IMR-90 (cell line): ENCODE measurements around the gene DDX20. TPM values are rescaled to one million over a fixed set of nuclear protein-coding genes. Genes with fewer than 3 reads are reported as not detected.

ENCODE experiments used
- ATAC-seq: fragments of 200-7000 bp; cut with Tn5 transposase; 2 replicates; pipeline ENCODE4 v1.9.1; 2020; ENCODE audit warnings: low read depth, mild to moderate bottlenecking, moderate library complexity
- BruUV-seq: library from RNA; stranded (reverse); fragments of 400-500 nt; replicated peaks from 2 replicates; lab custom pipeline; 2021; lab: Mats Ljungman, UMichigan
- CTCF ChIA-PET: fragments of 300-600 bp; formaldehyde crosslinking; extraction: SDS; loops from one replicate; lab custom pipeline; 2021; ENCODE audit warnings: antibody characterized with exemption; lab: Yijun Ruan, JAX
- POLR2A ChIA-PET: fragments of 300-600 bp; sonication (Branson Sonifier 250); formaldehyde crosslinking; loops from one replicate; lab custom pipeline; 2022; ENCODE audit warnings: antibody characterized with exemption; ENCODE audit not compliant: unreplicated experiment; lab: Charles Lee
- DNase-seq: peaks from one replicate; pipeline ENCODE4 v3.0.0; 2013
- H2AFZ ChIP-seq: replicated peaks from 2 replicates; pipeline ENCODE3; 2013; ENCODE audit warnings: low read length, mild to moderate bottlenecking; ENCODE audit not compliant: poor library complexity
- H2AK5ac ChIP-seq: 2 replicates; pipeline ENCODE4 v1.6.1; 2013; ENCODE audit warnings: low read depth, low read length, inconsistent platforms
- H2AK9ac ChIP-seq: replicated peaks from 2 replicates; pipeline ENCODE3; 2013; ENCODE audit warnings: mild to moderate bottlenecking, low read depth, low read length, moderate library complexity; ENCODE audit not compliant: poor library complexity
- H2BK120ac ChIP-seq: 2 replicates; pipeline ENCODE4 v1.6.1; 2013; ENCODE audit warnings: low read depth, low read length, inconsistent platforms
- H2BK15ac ChIP-seq: 3 replicates; pipeline ENCODE4 v1.6.1; 2013; ENCODE audit warnings: low read depth, low read length, inconsistent platforms
- H2BK20ac ChIP-seq: 2 replicates; pipeline ENCODE4 v1.6.1; 2013; ENCODE audit warnings: low read depth, mild to moderate bottlenecking, inconsistent platforms, low read length, moderate library complexity
- H2BK5ac ChIP-seq: 2 replicates; pipeline ENCODE4 v1.6.1; 2013; ENCODE audit warnings: mild to moderate bottlenecking, low read depth, low read length, inconsistent platforms; ENCODE audit not compliant: poor library complexity, severe bottlenecking
- H3K14ac ChIP-seq: replicated peaks from 2 replicates; pipeline ENCODE4 v1.6.1; 2013; ENCODE audit warnings: low read depth, low read length, inconsistent platforms
- H3K18ac ChIP-seq: 2 replicates; pipeline ENCODE4 v1.6.1; 2013; ENCODE audit warnings: low read depth, low read length, control low read depth
- H3K23ac ChIP-seq: 2 replicates; pipeline ENCODE4 v1.6.1; 2013; ENCODE audit warnings: low read depth, low read length, inconsistent platforms
- H3K27ac ChIP-seq: 2 replicates; pipeline ENCODE4 v1.5.1; 2013; ENCODE audit warnings: mild to moderate bottlenecking, control low read depth, low read length; ENCODE audit not compliant: insufficient read depth
- H3K27me3 ChIP-seq: 2 replicates; pipeline ENCODE4 v1.6.1; 2013; ENCODE audit warnings: low read length; ENCODE audit not compliant: control insufficient read depth, insufficient read depth
- H3K36me3 ChIP-seq: 2 replicates; pipeline ENCODE4 v1.6.1; 2013; ENCODE audit warnings: low read length, mixed read lengths; ENCODE audit not compliant: control insufficient read depth, insufficient read depth
- H3K4ac ChIP-seq: 2 replicates; pipeline ENCODE4 v1.6.1; 2013; ENCODE audit warnings: low read depth, low read length, inconsistent platforms
- H3K4me1 ChIP-seq: 2 replicates; pipeline ENCODE4 v1.6.1; 2013; ENCODE audit warnings: low read length, mixed read lengths; ENCODE audit not compliant: control insufficient read depth, insufficient read depth
- H3K4me2 ChIP-seq: 2 replicates; pipeline ENCODE4 v1.6.1; 2013; ENCODE audit warnings: low read depth, mild to moderate bottlenecking, control low read depth, low read length, moderate library complexity
- H3K4me3 ChIP-seq: 2 replicates; pipeline ENCODE4 v1.5.1; 2013; ENCODE audit warnings: low read depth, mild to moderate bottlenecking, control low read depth, low read length, moderate library complexity; ENCODE audit not compliant: insufficient read depth
- H3K56ac ChIP-seq: 2 replicates; pipeline ENCODE4 v1.6.1; 2013; ENCODE audit warnings: low read length, inconsistent platforms; ENCODE audit not compliant: insufficient read depth; ENCODE audit errors: extremely low read depth
- H3K79me1 ChIP-seq, 2 experiments: 2 replicates each; pipeline ENCODE4 v1.6.1; 2013; ENCODE audit warnings: low read length in 2 of 2, inconsistent platforms in 1 of 2, low read depth in 1 of 2
- H3K9ac ChIP-seq: 2 replicates; pipeline ENCODE4 v1.6.1; 2013; ENCODE audit warnings: low read depth, low read length, control low read depth
- H3K9me1 ChIP-seq: 2 replicates; pipeline ENCODE4 v1.6.1; 2013; ENCODE audit warnings: low read length, inconsistent platforms; ENCODE audit not compliant: insufficient read depth
- H3K9me3 ChIP-seq: 2 replicates; pipeline ENCODE4 v1.6.1; 2013; ENCODE audit warnings: low read length; ENCODE audit not compliant: control insufficient read depth, insufficient read depth
- H4K20me1 ChIP-seq: 2 replicates; pipeline ENCODE4 v1.6.1; 2013; ENCODE audit warnings: low read length, inconsistent platforms; ENCODE audit not compliant: insufficient read depth
- H4K5ac ChIP-seq: 2 replicates; pipeline ENCODE4 v1.6.1; 2013; ENCODE audit warnings: mild to moderate bottlenecking, low read depth, low read length, control low read depth
- H4K8ac ChIP-seq, 2 experiments: 2 replicates each; pipeline ENCODE4 v1.6.1; 2013; ENCODE audit warnings: low read depth in 2 of 2, low read length in 2 of 2, control low read depth in 1 of 2, inconsistent platforms in 1 of 2
- H4K91ac ChIP-seq: 2 replicates; pipeline ENCODE4 v1.6.1; 2013; ENCODE audit warnings: low read depth, low read length, inconsistent platforms; ENCODE audit not compliant: insufficient read depth
- BHLHE40 ChIP-seq: fragments of 150-350 bp; IDR thresholded peaks from 2 replicates; pipeline ENCODE4 v1.6.1; 2016; ENCODE audit warnings: mild to moderate bottlenecking, low read depth, low read length
- CEBPB ChIP-seq: IDR thresholded peaks from 2 replicates; pipeline ENCODE4 v1.6.1; 2012; ENCODE audit warnings: low read depth, low read length, improper control_type of control experiment
- CHD1 ChIP-seq: IDR thresholded peaks from 2 replicates; pipeline ENCODE4 v1.6.1; 2012; ENCODE audit warnings: low read depth, low read length, improper control_type of control experiment
- FOS ChIP-seq: fragments of 150-350 bp; IDR thresholded peaks from 2 replicates; pipeline ENCODE4 v1.6.1; 2016; ENCODE audit warnings: low read depth, low read length
- MAFK ChIP-seq: IDR thresholded peaks from 2 replicates; pipeline ENCODE4 v1.6.1; 2012; ENCODE audit warnings: low read depth, low read length, improper control_type of control experiment
- MAZ ChIP-seq: IDR thresholded peaks from 2 replicates; pipeline ENCODE4 v1.6.1; 2012; ENCODE audit warnings: low read depth, mild to moderate bottlenecking, low read length, improper control_type of control experiment, moderate library complexity, borderline replicate concordance
- MXI1 ChIP-seq: IDR thresholded peaks from 2 replicates; pipeline ENCODE4 v1.6.1; 2012; ENCODE audit warnings: low read depth, mild to moderate bottlenecking, low read length, moderate library complexity, borderline replicate concordance
- POLR2A ChIP-seq: IDR thresholded peaks from 2 replicates; pipeline ENCODE4 v1.6.1; 2012; ENCODE audit warnings: mild to moderate bottlenecking, low read depth, low read length
- RAD21 ChIP-seq: IDR thresholded peaks from 2 replicates; pipeline ENCODE4 v1.6.1; 2012; ENCODE audit warnings: low read length, improper control_type of control experiment
- RCOR1 ChIP-seq: IDR thresholded peaks from 2 replicates; pipeline ENCODE4 v1.6.1; 2012; ENCODE audit warnings: mild to moderate bottlenecking, low read length, improper control_type of control experiment; ENCODE audit not compliant: insufficient replicate concordance
- RFX5 ChIP-seq: IDR thresholded peaks from 2 replicates; pipeline ENCODE4 v1.8.0; 2012; ENCODE audit warnings: low read depth, mild to moderate bottlenecking, low read length, moderate library complexity
- SMC3 ChIP-seq: fragments of 150-350 bp; IDR thresholded peaks from 2 replicates; pipeline ENCODE4 v1.6.1; 2016; ENCODE audit warnings: low read depth, mild to moderate bottlenecking, antibody characterized with exemption, low read length, moderate library complexity
- WGBS, 2 experiments: methylation state at CpG; one replicate each; pipeline versions ENCODE4 v1.1.5 to v1.1.7; 2013; ENCODE audit warnings: missing lambda C conversion rate in 2 of 2; ENCODE audit not compliant: insufficient read length in 1 of 2; ENCODE audit errors: extremely low coverage in 2 of 2; 5-methylcytosine and 5-hydroxymethylcytosine counted together
- dilution Hi-C: fragments of 300-500 bp; cut with HindIII; formaldehyde crosslinking; loops from one replicate; pipeline ENCODE4 v1.14.3; 2018; ENCODE audit warnings: low sequenced_read_pairs; ENCODE audit not compliant: unreplicated experiment
- in situ Hi-C: fragments of 300-500 bp; cut with MboI; formaldehyde crosslinking; loops from 3 replicates; pipeline ENCODE4 v1.14.3; 2019; ENCODE audit warnings: low sequenced_read_pairs, inconsistent platforms, mixed read lengths
- intact Hi-C: fragments of 100-400 bp; cut with micrococcal nuclease; formaldehyde crosslinking; loops from 2 replicates; pipeline ENCODE4 v1.10.0; 2022
- polyA plus RNA-seq, 3 experiments: library from polyadenylated mRNA; depleted of rRNA; stranded (reverse); fragments of >200 nt; gene quantifications; 2 replicates each; pipeline ENCODE4 v1.2.3, GENCODE V29; 2012; ENCODE audit warnings: low replicate concordance in 1 of 3
- total RNA-seq: library from RNA; depleted of rRNA; stranded (reverse); fragments of >200 nt; gene quantifications from 2 replicates; pipeline ENCODE4 v1.2.3, GENCODE V29; 2012
- TF ChIP-seq, protein P1 (sequence below): fragments of 150-350 bp; IDR thresholded peaks from 2 replicates; pipeline ENCODE4 v1.6.1; 2017; ENCODE audit warnings: mild to moderate bottlenecking, antibody characterized with exemption, low read length, low read depth

The DDX20 gene
- total and polyA plus RNA-seq, 2 of the 4 experiments (the other 2 are of a cell fraction) = 5.7 to 10.9 TPM

DNA sequence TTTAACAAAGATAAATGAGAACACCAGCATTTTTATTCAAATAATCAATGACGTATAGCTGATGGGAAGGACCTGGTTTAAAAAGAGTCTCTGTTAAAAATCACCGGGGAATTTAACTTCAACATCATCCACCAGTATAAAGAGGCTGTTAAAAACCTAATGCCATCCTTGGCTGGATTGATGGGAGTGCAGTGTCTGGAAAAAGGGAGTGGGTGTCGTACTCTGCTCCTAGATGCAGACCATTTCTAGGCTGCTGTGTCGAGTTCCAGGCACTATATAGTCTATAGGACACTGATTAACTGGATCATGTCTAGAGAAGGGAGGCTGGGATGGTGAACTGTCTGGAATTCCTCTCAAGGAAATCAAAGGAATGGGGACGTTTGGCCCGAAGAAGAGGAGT, 36.1 kb downstream of the DDX20 start:
- ATAC-seq (no peak), DNase-seq (no peak)
- BruUV-seq = no TSS peak
- no peaks in the 10 kb centered on the region for H4K20me1 ChIP-seq
- no peak overlapping the region for H3K4me2 ChIP-seq
- H4K5ac ChIP-seq = no peak overlapping the region
- no peak overlapping the region for H3K14ac ChIP-seq
- no peaks in the 10 kb centered on the region for H3K36me3 ChIP-seq
- in situ Hi-C loops = no loop called here
- no peak overlapping the region for H3K23ac ChIP-seq
- no peak overlapping the region for H4K8ac ChIP-seq
- no peaks in the 10 kb centered on the region for H3K9me3 ChIP-seq
- no peak overlapping the region for H2AK5ac ChIP-seq
- CTCF ChIA-PET = no interaction called here
- no peak overlapping the region for H2AK9ac ChIP-seq
- no peak overlapping the region for H3K27ac ChIP-seq
- H3K56ac ChIP-seq = no peak overlapping the region
- no peak overlapping the region for H2AFZ ChIP-seq
- no peak overlapping the region for H2BK20ac ChIP-seq
- WGBS, 2 experiments = 28% methylated on average over 3 of the region's 6 CpGs; no CpG with 5 or more reads in 1 of the 2 experiments
- H2BK120ac ChIP-seq = no peak overlapping the region
- peaks cover 32% of the 10 kb centered on the region for H3K27me3 ChIP-seq
- no peak overlapping the region for H2BK5ac ChIP-seq
- H2BK15ac ChIP-seq = no peak overlapping the region
- H3K4me1 ChIP-seq = peaks cover 2% of the 10 kb centered on the region; the same call in 1 of the 2 replicates
- intact Hi-C loops = loop anchor here (5.0 kb wide), 1 partner anchor 201 kb away; no protein-coding TSS in a partner anchor
- H3K4ac ChIP-seq = no peak overlapping the region
- no peak overlapping the region for H3K18ac ChIP-seq
- H3K79me1 ChIP-seq = no peaks in the 10 kb centered on the region
- dilution Hi-C loops = no loop called here
- POLR2A ChIA-PET = no interaction called here
- no peak overlapping the region for H3K9ac ChIP-seq
- no peak overlapping the region for H3K4me3 ChIP-seq
- TF ChIP-seq FOS = no peak
- no peak for TF ChIP-seq BHLHE40
- TF ChIP-seq MAFK = no peak
- TF ChIP-seq CHD1 = no peak
- TF ChIP-seq POLR2A = no peak
- TF ChIP-seq RFX5 = no peak
- no peak for TF ChIP-seq CEBPB
- TF ChIP-seq, protein P1, sequence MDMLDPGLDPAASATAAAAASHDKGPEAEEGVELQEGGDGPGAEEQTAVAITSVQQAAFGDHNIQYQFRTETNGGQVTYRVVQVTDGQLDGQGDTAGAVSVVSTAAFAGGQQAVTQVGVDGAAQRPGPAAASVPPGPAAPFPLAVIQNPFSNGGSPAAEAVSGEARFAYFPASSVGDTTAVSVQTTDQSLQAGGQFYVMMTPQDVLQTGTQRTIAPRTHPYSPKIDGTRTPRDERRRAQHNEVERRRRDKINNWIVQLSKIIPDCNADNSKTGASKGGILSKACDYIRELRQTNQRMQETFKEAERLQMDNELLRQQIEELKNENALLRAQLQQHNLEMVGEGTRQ = no peak
- TF ChIP-seq MXI1 = no peak
- no peak for TF ChIP-seq RCOR1
- TF ChIP-seq MAZ = no peak
- no peak for TF ChIP-seq SMC3
- no peak for TF ChIP-seq RAD21
- H4K91ac ChIP-seq = no peak overlapping the region
- no peaks in the 10 kb centered on the region for H3K9me1 ChIP-seq
